ENCODE measurements around the gene MEIOB.

- TF ChIP-seq, protein P1, sequence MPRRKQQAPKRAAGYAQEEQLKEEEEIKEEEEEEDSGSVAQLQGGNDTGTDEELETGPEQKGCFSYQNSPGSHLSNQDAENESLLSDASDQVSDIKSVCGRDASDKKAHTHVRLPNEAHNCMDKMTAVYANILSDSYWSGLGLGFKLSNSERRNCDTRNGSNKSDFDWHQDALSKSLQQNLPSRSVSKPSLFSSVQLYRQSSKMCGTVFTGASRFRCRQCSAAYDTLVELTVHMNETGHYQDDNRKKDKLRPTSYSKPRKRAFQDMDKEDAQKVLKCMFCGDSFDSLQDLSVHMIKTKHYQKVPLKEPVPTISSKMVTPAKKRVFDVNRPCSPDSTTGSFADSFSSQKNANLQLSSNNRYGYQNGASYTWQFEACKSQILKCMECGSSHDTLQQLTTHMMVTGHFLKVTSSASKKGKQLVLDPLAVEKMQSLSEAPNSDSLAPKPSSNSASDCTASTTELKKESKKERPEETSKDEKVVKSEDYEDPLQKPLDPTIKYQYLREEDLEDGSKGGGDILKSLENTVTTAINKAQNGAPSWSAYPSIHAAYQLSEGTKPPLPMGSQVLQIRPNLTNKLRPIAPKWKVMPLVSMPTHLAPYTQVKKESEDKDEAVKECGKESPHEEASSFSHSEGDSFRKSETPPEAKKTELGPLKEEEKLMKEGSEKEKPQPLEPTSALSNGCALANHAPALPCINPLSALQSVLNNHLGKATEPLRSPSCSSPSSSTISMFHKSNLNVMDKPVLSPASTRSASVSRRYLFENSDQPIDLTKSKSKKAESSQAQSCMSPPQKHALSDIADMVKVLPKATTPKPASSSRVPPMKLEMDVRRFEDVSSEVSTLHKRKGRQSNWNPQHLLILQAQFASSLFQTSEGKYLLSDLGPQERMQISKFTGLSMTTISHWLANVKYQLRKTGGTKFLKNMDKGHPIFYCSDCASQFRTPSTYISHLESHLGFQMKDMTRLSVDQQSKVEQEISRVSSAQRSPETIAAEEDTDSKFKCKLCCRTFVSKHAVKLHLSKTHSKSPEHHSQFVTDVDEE (CRISPR knock-in tag; IDR thresholded peaks at IDR 0.05), result 0 out of 2 replicates have a peak, but pooled peaks have one; percentile 36
- TF ChIP-seq TOX (CRISPR knock-in tag; IDR thresholded peaks at IDR 0.05; ENCODE audit: borderline replicate concordance), result no peak
- TF ChIP-seq ZNF8 (CRISPR knock-in tag; IDR thresholded peaks at IDR 0.05), result no peak
- TF ChIP-seq GLIS3 (CRISPR knock-in tag; IDR thresholded peaks at IDR 0.05), result no peak
- no peak for TF ChIP-seq ZC3H10 (CRISPR knock-in tag; IDR thresholded peaks at IDR 0.05)
- TF ChIP-seq ZNF70 (CRISPR knock-in tag; IDR thresholded peaks at IDR 0.05), result no peak
- no peak for TF ChIP-seq CSDC2 (CRISPR knock-in tag; IDR thresholded peaks at IDR 0.05)
Measured at GRCh38 chr16:1826691-1827573, 45.0 kb downstream of the MEIOB start, which contains the start of the genes FAHD1 and HAGH.
